ENCODE data around the gene HAPLN1. TPM values are rescaled to one million over a fixed set of nuclear protein-coding genes. Genes with fewer than 3 reads are reported as not detected.

The HAPLN1 gene
- total and polyA plus RNA-seq, 11 donors: 0.07 to 2.2 (median 1.0) TPM; not detected in 2

GRCh38 chr5:83632874-83633273, 87.8 kb downstream of the HAPLN1 start:
- 41 to 62% (median 44%) methylated on average over 4 of the region's 4 CpGs for WGBS, 4 donors
- TF ChIP-seq, protein P1, sequence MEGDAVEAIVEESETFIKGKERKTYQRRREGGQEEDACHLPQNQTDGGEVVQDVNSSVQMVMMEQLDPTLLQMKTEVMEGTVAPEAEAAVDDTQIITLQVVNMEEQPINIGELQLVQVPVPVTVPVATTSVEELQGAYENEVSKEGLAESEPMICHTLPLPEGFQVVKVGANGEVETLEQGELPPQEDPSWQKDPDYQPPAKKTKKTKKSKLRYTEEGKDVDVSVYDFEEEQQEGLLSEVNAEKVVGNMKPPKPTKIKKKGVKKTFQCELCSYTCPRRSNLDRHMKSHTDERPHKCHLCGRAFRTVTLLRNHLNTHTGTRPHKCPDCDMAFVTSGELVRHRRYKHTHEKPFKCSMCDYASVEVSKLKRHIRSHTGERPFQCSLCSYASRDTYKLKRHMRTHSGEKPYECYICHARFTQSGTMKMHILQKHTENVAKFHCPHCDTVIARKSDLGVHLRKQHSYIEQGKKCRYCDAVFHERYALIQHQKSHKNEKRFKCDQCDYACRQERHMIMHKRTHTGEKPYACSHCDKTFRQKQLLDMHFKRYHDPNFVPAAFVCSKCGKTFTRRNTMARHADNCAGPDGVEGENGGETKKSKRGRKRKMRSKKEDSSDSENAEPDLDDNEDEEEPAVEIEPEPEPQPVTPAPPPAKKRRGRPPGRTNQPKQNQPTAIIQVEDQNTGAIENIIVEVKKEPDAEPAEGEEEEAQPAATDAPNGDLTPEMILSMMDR (IDR thresholded peaks at IDR 0.05): no peak
- no peak for TF ChIP-seq POLR2A (IDR thresholded peaks at IDR 0.05)
- H3K36me3 ChIP-seq: no peaks in the 10 kb centered on the region
- no peaks in the 10 kb centered on the region for H3K27me3 ChIP-seq
- H3K4me3 ChIP-seq: no peak overlapping the region
- no peaks in the 10 kb centered on the region for H3K4me1 ChIP-seq
- ATAC-seq (no peak), DNase-seq (no peak)
- intact Hi-C loops (cut with DNase I): no loop called here
- H3K27ac ChIP-seq: no peak overlapping the region
- no peaks in the 10 kb centered on the region for H3K9me3 ChIP-seq

DNA sequence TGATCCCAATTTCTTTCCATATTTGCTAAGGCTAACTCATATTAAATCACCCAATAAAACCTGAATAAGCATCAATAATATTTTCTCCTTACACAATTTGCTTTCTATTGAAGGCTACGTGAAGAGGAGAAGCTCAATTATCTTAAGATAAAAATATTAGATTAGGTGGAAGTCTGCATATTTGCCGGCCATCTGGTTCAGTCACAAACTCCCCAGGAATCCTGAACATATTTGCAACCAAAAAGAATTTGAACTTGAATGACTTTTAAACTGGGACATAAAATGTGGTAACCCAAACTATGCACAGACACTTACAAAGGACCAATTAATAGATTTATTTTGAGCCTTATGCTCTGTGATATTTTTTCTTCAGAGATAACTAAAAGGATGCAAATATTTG, 92.3 kb downstream of the HAPLN1 start:
- WGBS, 4 donors: 52 to 70% (median 58%) methylated on average over 2 of the region's 2 CpGs
- Histone ChIP-seq H3K4me3 (no peak overlapping the region), H3K36me3 (no peaks in the 10 kb centered on the region), H3K27ac (no peak overlapping the region), H3K9me3 (no peaks in the 10 kb centered on the region), H3K27me3 (no peaks in the 10 kb centered on the region), H3K4me1 (no peaks in the 10 kb centered on the region)
- intact Hi-C loops (cut with DNase I): no loop called here
- ATAC-seq: no peak
- TF ChIP-seq, protein P1 (IDR thresholded peaks at IDR 0.05): no peak
- no peak for TF ChIP-seq POLR2A (IDR thresholded peaks at IDR 0.05)
- no peak for DNase-seq

GRCh38 chr5:83614841-83615240, 105.8 kb downstream of the HAPLN1 start:
- Histone ChIP-seq H3K4me1 (no peaks in the 10 kb centered on the region), H3K27ac (no peak overlapping the region), H3K27me3 (no peaks in the 10 kb centered on the region), H3K4me3 (no peak overlapping the region), H3K36me3 (no peaks in the 10 kb centered on the region), H3K9me3 (peaks cover 0 to 24% (median 9%) of the 10 kb centered on the region in 12 donors)
- DNase-seq (no peak), ATAC-seq (no peak)
- TF ChIP-seq POLR2A (IDR thresholded peaks at IDR 0.05): no peak
- TF ChIP-seq, protein P1 (IDR thresholded peaks at IDR 0.05): no peak
- intact Hi-C loops (cut with DNase I): no loop called here

DNA sequence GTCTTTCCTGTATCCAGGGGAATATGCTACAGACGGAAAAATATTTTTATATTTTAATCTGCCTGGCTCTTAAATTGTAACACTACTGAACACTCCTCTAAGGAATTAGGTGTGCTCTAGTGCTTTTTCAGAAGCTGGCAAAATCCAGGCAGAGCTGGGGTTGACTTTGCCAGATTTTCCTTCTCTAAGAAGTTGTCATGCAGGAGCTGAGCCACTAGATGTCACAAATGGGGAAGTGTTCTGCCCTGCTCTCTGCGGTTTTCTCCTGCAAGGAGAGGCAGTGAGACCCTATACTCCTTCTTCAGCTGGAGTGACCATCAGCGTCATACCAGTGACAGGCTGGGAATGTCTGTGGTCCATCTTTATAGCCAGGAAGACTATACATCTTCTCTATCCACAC, 112.5 kb downstream of the HAPLN1 start:
- ATAC-seq: peak in 2 of 4 donors; percentile 51 to 58
- intact Hi-C loops (cut with DNase I): no loop called here
- TF ChIP-seq, protein P1 (IDR thresholded peaks at IDR 0.05): peak in 7 of 12 donors; percentile 23 to 57 (median 44)
- TF ChIP-seq POLR2A (IDR thresholded peaks at IDR 0.05): no peak
- no peaks in the 10 kb centered on the region for H3K4me1 ChIP-seq
- H3K4me3 ChIP-seq: no peak overlapping the region
- H3K27ac ChIP-seq: no peak overlapping the region
- peaks cover 0 to under 1% (median 0%) of the 10 kb centered on the region in 12 donors for H3K9me3 ChIP-seq
- no peaks in the 10 kb centered on the region for H3K27me3 ChIP-seq
- H3K36me3 ChIP-seq: no peaks in the 10 kb centered on the region
- 4 to 9% (median 6%) methylated on average over 3 of the region's 3 CpGs for WGBS, 4 donors
- DNase-seq: peak in 2 of 5 donors; percentile 8 to 20
